IgD-negative memory B cell (primary cell): ENCODE results near the gene RAD51B. TPM values are rescaled to one million over a fixed set of nuclear protein-coding genes. Genes with fewer than 3 reads are reported as not detected.
A peak's percentile ranks its signal among the peaks of the same experiment; 100 is the strongest.
"Not testable (repeated sequence)": the region's sequence is repeated elsewhere in the genome, so short reads cannot be mapped to it uniquely, and the experiment has no call there.

Experiments
- H3K27ac Mint-ChIP-seq, 3 donors: one replicate each; pipeline ENCODE4 v1.8.0; 2020 to 2022; ENCODE audit warnings: mild to moderate bottlenecking in 3 of 3, mixed read lengths in 3 of 3, moderate library complexity in 1 of 3
- H3K27me3 Mint-ChIP-seq: one replicate; pipeline ENCODE4 v1.8.0; 2021; ENCODE audit warnings: mixed read lengths
- H3K36me3 Mint-ChIP-seq: one replicate; pipeline ENCODE4 v1.8.0; 2020; ENCODE audit warnings: mild to moderate bottlenecking, mixed read lengths
- H3K4me1 Mint-ChIP-seq, 3 donors: one replicate each; pipeline ENCODE4 v1.8.0; 2020 to 2022; ENCODE audit warnings: mixed read lengths in 3 of 3, mild to moderate bottlenecking in 1 of 3
- H3K4me3 Mint-ChIP-seq, 4 donors: one replicate each; pipeline ENCODE4 v1.8.0; 2020 to 2022; ENCODE audit warnings: mild to moderate bottlenecking in 4 of 4, mixed read lengths in 4 of 4, moderate library complexity in 3 of 4
- H3K9me3 Mint-ChIP-seq, 3 donors: one replicate each; pipeline ENCODE4 v1.8.0; 2020 to 2021; ENCODE audit warnings: mixed read lengths in 3 of 3, mild to moderate bottlenecking in 1 of 3
- polyA plus RNA-seq: library from polyadenylated mRNA; unstranded; fragments of 300-500 nt; fragmentation: Illumina TruSeq; gene quantifications from one replicate; pipeline ENCODE4 v1.2.3, GENCODE V29; 2021

Gene RAD51B
- polyA plus RNA-seq, 1 donor from 2014 or later: 24.9 TPM

- Mint-ChIP-seq H3K36me3 (peaks cover 4% of the 10 kb centered on the region), H3K4me3 (no peak overlapping the region), H3K9me3 (no peaks in the 10 kb centered on the region), H3K27ac (no peak overlapping the region), H3K4me1 (peaks cover 0 to 2% (median 0%) of the 10 kb centered on the region in 3 donors), H3K27me3 (no peaks in the 10 kb centered on the region)
Measured at GRCh38 chr14:67986131-67986841, 166.7 kb downstream of the RAD51B start.

- Mint-ChIP-seq H3K9me3 (no peaks in the 10 kb centered on the region), H3K27me3 (no peaks in the 10 kb centered on the region), H3K4me1 (peaks cover 0 to 2% (median 0%) of the 10 kb centered on the region in 3 donors), H3K36me3 (peaks cover 4% of the 10 kb centered on the region), H3K27ac (no peak overlapping the region), H3K4me3 (no peak overlapping the region)
Measured at GRCh38 chr14:67987606-67988005, 168.0 kb downstream of the RAD51B start.

GRCh38 chr14:67988210-67988609, 168.6 kb downstream of the RAD51B start:
- not testable (repeated sequence) for H3K4me1 Mint-ChIP-seq, H3K9me3 Mint-ChIP-seq, H3K27me3 Mint-ChIP-seq, H3K27ac Mint-ChIP-seq, H3K4me3 Mint-ChIP-seq, H3K36me3 Mint-ChIP-seq

GRCh38 chr14:67990576-67990975, 171.0 kb downstream of the RAD51B start:
- Mint-ChIP-seq H3K27ac (no peak overlapping the region), H3K4me1 (peaks cover 0 to 2% (median 0%) of the 10 kb centered on the region in 3 donors), H3K36me3 (peaks cover 7% of the 10 kb centered on the region), H3K4me3 (no peak overlapping the region), H3K9me3 (peaks cover 0 to 2% (median 0%) of the 10 kb centered on the region in 3 donors), H3K27me3 (no peaks in the 10 kb centered on the region)

- Mint-ChIP-seq H3K36me3 (peaks cover 2% of the 10 kb centered on the region), H3K9me3 (peaks cover 0 to 2% (median 0%) of the 10 kb centered on the region in 3 donors), H3K4me3 (no peak overlapping the region), H3K27me3 (no peaks in the 10 kb centered on the region), H3K27ac (no peak overlapping the region), H3K4me1 (peaks cover 0 to 5% (median 0%) of the 10 kb centered on the region in 3 donors)
Measured at GRCh38 chr14:67994531-67994930, 175.0 kb downstream of the RAD51B start.

- peaks cover 0 to 5% (median 0%) of the 10 kb centered on the region in 3 donors for H3K4me1 Mint-ChIP-seq
- H3K9me3 Mint-ChIP-seq: peaks cover 0 to 2% (median 0%) of the 10 kb centered on the region in 3 donors
- peaks cover 2% of the 10 kb centered on the region for H3K36me3 Mint-ChIP-seq
- H3K27me3 Mint-ChIP-seq: no peaks in the 10 kb centered on the region
- H3K4me3 Mint-ChIP-seq: peak overlapping the region in 1 of 4 donors; percentile 55
- H3K27ac Mint-ChIP-seq: no peak overlapping the region
Measured at GRCh38 chr14:67996235-67996634, 176.7 kb downstream of the RAD51B start.

- no peak overlapping the region for H3K27ac Mint-ChIP-seq
- peaks cover 0 to 2% (median 0%) of the 10 kb centered on the region in 3 donors for H3K9me3 Mint-ChIP-seq
- H3K4me1 Mint-ChIP-seq: peaks cover 4 to 10% (median 5%) of the 10 kb centered on the region in 3 donors
- no peak overlapping the region for H3K4me3 Mint-ChIP-seq
- peaks cover 9% of the 10 kb centered on the region for H3K36me3 Mint-ChIP-seq
- no peaks in the 10 kb centered on the region for H3K27me3 Mint-ChIP-seq
Measured at GRCh38 chr14:67998834-67999233, 179.3 kb downstream of the RAD51B start.

GRCh38 chr14:67999290-67999689, 179.7 kb downstream of the RAD51B start:
- peaks cover 9% of the 10 kb centered on the region for H3K36me3 Mint-ChIP-seq
- H3K9me3 Mint-ChIP-seq: peaks cover 0 to 2% (median 0%) of the 10 kb centered on the region in 3 donors
- H3K4me3 Mint-ChIP-seq: no peak overlapping the region
- no peaks in the 10 kb centered on the region for H3K27me3 Mint-ChIP-seq
- H3K4me1 Mint-ChIP-seq: peaks cover 4 to 10% (median 5%) of the 10 kb centered on the region in 3 donors
- H3K27ac Mint-ChIP-seq: no peak overlapping the region

- peaks cover 7% of the 10 kb centered on the region for H3K36me3 Mint-ChIP-seq
- peaks cover 0 to 2% (median 0%) of the 10 kb centered on the region in 3 donors for H3K9me3 Mint-ChIP-seq
- no peak overlapping the region for H3K4me3 Mint-ChIP-seq
- peaks cover 4 to 10% (median 5%) of the 10 kb centered on the region in 3 donors for H3K4me1 Mint-ChIP-seq
- H3K27ac Mint-ChIP-seq: no peak overlapping the region
- no peaks in the 10 kb centered on the region for H3K27me3 Mint-ChIP-seq
Measured at GRCh38 chr14:67999705-68000384, 180.3 kb downstream of the RAD51B start.

GRCh38 chr14:68000511-68000910, 180.9 kb downstream of the RAD51B start:
- Mint-ChIP-seq H3K36me3 (peaks cover 7% of the 10 kb centered on the region), H3K9me3 (no peaks in the 10 kb centered on the region), H3K4me3 (no peak overlapping the region), H3K4me1 (peaks cover 4 to 10% (median 5%) of the 10 kb centered on the region in 3 donors), H3K27me3 (no peaks in the 10 kb centered on the region), H3K27ac (no peak overlapping the region)

- Mint-ChIP-seq H3K4me1 (peaks cover 0 to under 1% (median 0%) of the 10 kb centered on the region in 3 donors), H3K4me3 (no peak overlapping the region), H3K36me3 (no peaks in the 10 kb centered on the region), H3K27ac (no peak overlapping the region), H3K9me3 (no peaks in the 10 kb centered on the region), H3K27me3 (no peaks in the 10 kb centered on the region)
Measured at GRCh38 chr14:68008491-68008890, 188.9 kb downstream of the RAD51B start.

GRCh38 chr14:68011406-68012028, 191.9 kb downstream of the RAD51B start:
- Mint-ChIP-seq H3K27me3 (no peaks in the 10 kb centered on the region), H3K4me1 (peaks cover 0 to 4% (median 0%) of the 10 kb centered on the region in 3 donors), H3K9me3 (peaks cover 0 to 2% (median 0%) of the 10 kb centered on the region in 3 donors)

GRCh38 chr14:68012871-68013270, 193.3 kb downstream of the RAD51B start:
- Mint-ChIP-seq H3K27ac (no peak overlapping the region), H3K4me1 (peaks cover 0 to 4% (median 0%) of the 10 kb centered on the region in 3 donors), H3K4me3 (no peak overlapping the region), H3K9me3 (peaks cover 0 to 2% (median 0%) of the 10 kb centered on the region in 3 donors), H3K27me3 (no peaks in the 10 kb centered on the region), H3K36me3 (no peaks in the 10 kb centered on the region)

More at GRCh38 chr14:68011406-68012028, 191.9 kb downstream of the RAD51B start:
- Mint-ChIP-seq H3K4me3 (no peak overlapping the region), H3K27ac (no peak overlapping the region), H3K36me3 (no peaks in the 10 kb centered on the region)

- Mint-ChIP-seq H3K27me3 (no peaks in the 10 kb centered on the region), H3K4me3 (no peak overlapping the region), H3K4me1 (peaks cover 0 to 4% (median 0%) of the 10 kb centered on the region in 3 donors), H3K27ac (no peak overlapping the region), H3K9me3 (peaks cover 0 to 2% (median 0%) of the 10 kb centered on the region in 3 donors), H3K36me3 (no peaks in the 10 kb centered on the region)
Measured at GRCh38 chr14:68013326-68013725, 193.7 kb downstream of the RAD51B start.

GRCh38 chr14:68014771-68015170, 195.2 kb downstream of the RAD51B start:
- Mint-ChIP-seq H3K9me3 (peaks cover 0 to 2% (median 0%) of the 10 kb centered on the region in 3 donors), H3K4me3 (no peak overlapping the region), H3K27me3 (no peaks in the 10 kb centered on the region), H3K36me3 (no peaks in the 10 kb centered on the region), H3K4me1 (peaks cover 0 to 4% (median 0%) of the 10 kb centered on the region in 3 donors), H3K27ac (no peak overlapping the region)
